ENCODE measurements around the gene SCAPER. TPM values are rescaled to one million over a fixed set of nuclear protein-coding genes. Genes with fewer than 3 reads are reported as not detected.

The SCAPER gene
- total RNA-seq, 1 experiment from 2014 or later = 10.3 TPM

GRCh38 chr15:76324066-76324465 is 581.1 kb downstream of the SCAPER start:
- CTCF ChIA-PET = interaction anchor here (1.7 kb wide), 1 partner anchor 10 kb away, joined by 5 read pairs; no protein-coding TSS in a partner anchor
- Mint-ChIP-seq H3K36me3 (no peaks in the 10 kb centered on the region), H3K27me3 (ENCODE audit: low read depth) (peaks cover 27% of the 10 kb centered on the region), H3K4me3 (no peak overlapping the region), H3K27ac (no peak overlapping the region), H3K4me1 (no peaks in the 10 kb centered on the region), H3K9me3 (no peaks in the 10 kb centered on the region)
- DNase-seq (ENCODE audit: low spot score) (no peak), ATAC-seq (no peak)
- POLR2A ChIA-PET = no interaction called here
- TF ChIP-seq MXD4 (CRISPR knock-in tag; IDR thresholded peaks at IDR 0.05; ENCODE audit: borderline replicate concordance) (no peak), FOXK1 (CRISPR knock-in tag; IDR thresholded peaks at IDR 0.05) (no peak), SOX15 (CRISPR knock-in tag; IDR thresholded peaks at IDR 0.05) (no peak), ESRRA (CRISPR knock-in tag; IDR thresholded peaks at IDR 0.05; ENCODE audit: borderline replicate concordance) (no peak), ZNF416 (CRISPR knock-in tag; IDR thresholded peaks at IDR 0.05) (no peak), GRHL2 (CRISPR knock-in tag; IDR thresholded peaks at IDR 0.05; ENCODE audit: insufficient replicate concordance, severe bottlenecking) (no peak)
- TF ChIP-seq, protein P1, sequence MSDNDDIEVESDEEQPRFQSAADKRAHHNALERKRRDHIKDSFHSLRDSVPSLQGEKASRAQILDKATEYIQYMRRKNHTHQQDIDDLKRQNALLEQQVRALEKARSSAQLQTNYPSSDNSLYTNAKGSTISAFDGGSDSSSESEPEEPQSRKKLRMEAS (CRISPR knock-in tag; IDR thresholded peaks at IDR 0.05) = no peak
- TF ChIP-seq, protein P2, sequence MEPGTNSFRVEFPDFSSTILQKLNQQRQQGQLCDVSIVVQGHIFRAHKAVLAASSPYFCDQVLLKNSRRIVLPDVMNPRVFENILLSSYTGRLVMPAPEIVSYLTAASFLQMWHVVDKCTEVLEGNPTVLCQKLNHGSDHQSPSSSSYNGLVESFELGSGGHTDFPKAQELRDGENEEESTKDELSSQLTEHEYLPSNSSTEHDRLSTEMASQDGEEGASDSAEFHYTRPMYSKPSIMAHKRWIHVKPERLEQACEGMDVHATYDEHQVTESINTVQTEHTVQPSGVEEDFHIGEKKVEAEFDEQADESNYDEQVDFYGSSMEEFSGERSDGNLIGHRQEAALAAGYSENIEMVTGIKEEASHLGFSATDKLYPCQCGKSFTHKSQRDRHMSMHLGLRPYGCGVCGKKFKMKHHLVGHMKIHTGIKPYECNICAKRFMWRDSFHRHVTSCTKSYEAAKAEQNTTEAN (CRISPR knock-in tag; IDR thresholded peaks at IDR 0.05) = no peak

GRCh38 chr15:76321602-76322001 is 583.5 kb downstream of the SCAPER start:
- no peak for ATAC-seq
- H3K36me3 Mint-ChIP-seq = no peaks in the 10 kb centered on the region
- H3K4me3 Mint-ChIP-seq = no peak overlapping the region
- H3K27ac Mint-ChIP-seq = no peak overlapping the region
- POLR2A ChIA-PET = no interaction called here
- H3K27me3 Mint-ChIP-seq (ENCODE audit: low read depth) = peaks cover 14% of the 10 kb centered on the region
- H3K9me3 Mint-ChIP-seq = no peaks in the 10 kb centered on the region
- DNase-seq (ENCODE audit: low spot score) = no peak
- TF ChIP-seq ATF2 (CRISPR knock-in tag; IDR thresholded peaks at IDR 0.05; ENCODE audit: borderline replicate concordance, low read depth) = no peak
- TF ChIP-seq, protein P3, sequence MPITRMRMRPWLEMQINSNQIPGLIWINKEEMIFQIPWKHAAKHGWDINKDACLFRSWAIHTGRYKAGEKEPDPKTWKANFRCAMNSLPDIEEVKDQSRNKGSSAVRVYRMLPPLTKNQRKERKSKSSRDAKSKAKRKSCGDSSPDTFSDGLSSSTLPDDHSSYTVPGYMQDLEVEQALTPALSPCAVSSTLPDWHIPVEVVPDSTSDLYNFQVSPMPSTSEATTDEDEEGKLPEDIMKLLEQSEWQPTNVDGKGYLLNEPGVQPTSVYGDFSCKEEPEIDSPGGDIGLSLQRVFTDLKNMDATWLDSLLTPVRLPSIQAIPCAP (CRISPR knock-in tag; IDR thresholded peaks at IDR 0.05) = no peak
- no peak for TF ChIP-seq TCF7 (CRISPR knock-in tag; IDR thresholded peaks at IDR 0.05; ENCODE audit: low read depth)
- TF ChIP-seq, protein P4, sequence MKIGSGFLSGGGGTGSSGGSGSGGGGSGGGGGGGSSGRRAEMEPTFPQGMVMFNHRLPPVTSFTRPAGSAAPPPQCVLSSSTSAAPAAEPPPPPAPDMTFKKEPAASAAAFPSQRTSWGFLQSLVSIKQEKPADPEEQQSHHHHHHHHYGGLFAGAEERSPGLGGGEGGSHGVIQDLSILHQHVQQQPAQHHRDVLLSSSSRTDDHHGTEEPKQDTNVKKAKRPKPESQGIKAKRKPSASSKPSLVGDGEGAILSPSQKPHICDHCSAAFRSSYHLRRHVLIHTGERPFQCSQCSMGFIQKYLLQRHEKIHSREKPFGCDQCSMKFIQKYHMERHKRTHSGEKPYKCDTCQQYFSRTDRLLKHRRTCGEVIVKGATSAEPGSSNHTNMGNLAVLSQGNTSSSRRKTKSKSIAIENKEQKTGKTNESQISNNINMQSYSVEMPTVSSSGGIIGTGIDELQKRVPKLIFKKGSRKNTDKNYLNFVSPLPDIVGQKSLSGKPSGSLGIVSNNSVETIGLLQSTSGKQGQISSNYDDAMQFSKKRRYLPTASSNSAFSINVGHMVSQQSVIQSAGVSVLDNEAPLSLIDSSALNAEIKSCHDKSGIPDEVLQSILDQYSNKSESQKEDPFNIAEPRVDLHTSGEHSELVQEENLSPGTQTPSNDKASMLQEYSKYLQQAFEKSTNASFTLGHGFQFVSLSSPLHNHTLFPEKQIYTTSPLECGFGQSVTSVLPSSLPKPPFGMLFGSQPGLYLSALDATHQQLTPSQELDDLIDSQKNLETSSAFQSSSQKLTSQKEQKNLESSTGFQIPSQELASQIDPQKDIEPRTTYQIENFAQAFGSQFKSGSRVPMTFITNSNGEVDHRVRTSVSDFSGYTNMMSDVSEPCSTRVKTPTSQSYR (CRISPR knock-in tag; IDR thresholded peaks at IDR 0.05) = no peak
- H3K4me1 Mint-ChIP-seq = no peaks in the 10 kb centered on the region
- CTCF ChIA-PET = interaction anchor here (0.9 to 1.1 kb wide), 2 partner anchors 9 to 136 kb away, joined by 3 to 4 read pairs; no protein-coding TSS in a partner anchor

GRCh38 chr15:76321171-76321570 is 584.0 kb downstream of the SCAPER start:
- no peak for TF ChIP-seq ERG (CRISPR knock-in tag; IDR thresholded peaks at IDR 0.05)
- TF ChIP-seq EMX1 (CRISPR knock-in tag; IDR thresholded peaks at IDR 0.05) = no peak
- no peak for TF ChIP-seq PRRX2 (CRISPR knock-in tag; IDR thresholded peaks at IDR 0.05)
- no peak for TF ChIP-seq ZNF232 (CRISPR knock-in tag; IDR thresholded peaks at IDR 0.05)
- no peak for TF ChIP-seq ZNF671 (CRISPR knock-in tag; IDR thresholded peaks at IDR 0.05)
- CTCF ChIA-PET = interaction anchor here (1.1 kb wide), 1 partner anchor 9 kb away, joined by 4 read pairs; no protein-coding TSS in a partner anchor

More at GRCh38 chr15:76321171-76321570, 584.0 kb downstream of the SCAPER start:
- peaks cover 14% of the 10 kb centered on the region for H3K27me3 Mint-ChIP-seq (ENCODE audit: low read depth)
- no peaks in the 10 kb centered on the region for H3K36me3 Mint-ChIP-seq
- no peak overlapping the region for H3K4me3 Mint-ChIP-seq
- ATAC-seq = no peak
- POLR2A ChIA-PET = no interaction called here
- H3K27ac Mint-ChIP-seq = no peak overlapping the region
- no peaks in the 10 kb centered on the region for H3K9me3 Mint-ChIP-seq
- no peak for DNase-seq (ENCODE audit: low spot score)
- H3K4me1 Mint-ChIP-seq = no peaks in the 10 kb centered on the region

Data from WTC11 (cell line).